Retina (tissue), 1 donor: ENCODE measurements around the gene MED4.

ENCODE experiments used
- DNase-seq: peaks from one replicate; pipeline ENCODE4 v3.0.0-alpha.2; 2016

MED4 gene

GRCh38 chr13:48028066-48028465, 66.8 kb downstream of the MED4 start:
- no peak for DNase-seq
